Endothelial cell of umbilical vein (primary cell): ENCODE results near the gene SLC33A1. TPM values are rescaled to one million over a fixed set of nuclear protein-coding genes. Genes with fewer than 3 reads are reported as not detected.

ENCODE experiments used
- BruUV-seq: library from RNA; stranded (reverse); fragments of 400-500 nt; replicated peaks from 2 replicates; lab custom pipeline; 2021; lab: Mats Ljungman, UMichigan
- CTCF ChIA-PET: fragments of 300-600, 350-600 bp; sonication (Branson Sonifier 250); formaldehyde crosslinking; loops from one replicate; lab custom pipeline; 2021; ENCODE audit warnings: antibody characterized with exemption, inconsistent platforms; lab: Charles Lee
- POLR2A ChIA-PET: fragments of 300-600, 350-600 bp; sonication (Branson Sonifier 250); formaldehyde crosslinking; loops from one replicate; lab custom pipeline; 2021; ENCODE audit warnings: antibody characterized with exemption, inconsistent platforms; lab: Charles Lee
- DNase-seq: peaks from one replicate; pipeline ENCODE4 v3.0.0-alpha.2; 2011; ENCODE audit warnings: low read depth, low spot score
- FAIRE-seq: peaks from 2 replicates; lab custom pipeline; 2011; peaks lifted over from hg19 to GRCh38; lab: Jason Lieb, UNC
- H2AFZ ChIP-seq: 2 replicates; pipeline ENCODE4 v1.6.0; 2012; ENCODE audit warnings: low read depth, low read length, control low read depth, inconsistent platforms
- H3K27ac ChIP-seq: 2 replicates; pipeline ENCODE4 v1.5.1; 2011; ENCODE audit warnings: low read depth, mild to moderate bottlenecking, control low read depth, low read length, moderate library complexity; ENCODE audit not compliant: insufficient read depth
- H3K27me3 ChIP-seq, 2 experiments: 2 replicates each; pipeline versions ENCODE4 v1.6.0 to v1.6.1; 2011; ENCODE audit warnings: low read length in 2 of 2, mixed read lengths in 1 of 2; ENCODE audit not compliant: control insufficient read depth in 2 of 2, insufficient read depth in 2 of 2
- H3K36me3 ChIP-seq, 2 experiments: 2 replicates in 1 of 2; 3 replicates in 1 of 2; pipeline ENCODE4 v1.5.1; 2011; ENCODE audit warnings: low read length in 2 of 2, mild to moderate bottlenecking in 1 of 2, moderate library complexity in 1 of 2; ENCODE audit not compliant: control insufficient read depth in 2 of 2, insufficient read depth in 2 of 2; ENCODE audit errors: extremely low read depth in 1 of 2
- H3K4me1 ChIP-seq: 3 replicates; pipeline ENCODE4 v1.5.1; 2011; ENCODE audit warnings: mild to moderate bottlenecking, low read length; ENCODE audit not compliant: control insufficient read depth, insufficient read depth; ENCODE audit errors: extremely low read depth
- H3K4me2 ChIP-seq: 2 replicates; pipeline ENCODE4 v1.6.1; 2011; ENCODE audit warnings: low read length, control low read depth, mixed read lengths; ENCODE audit not compliant: insufficient read depth
- H3K4me3 ChIP-seq, 3 experiments: fragments of 200-600 bp in 1 of 3; sonication (generic), shearing (Covaris generic) in 1 of 3; replicated peaks in 1 of 3; 2 replicates each; pipeline ENCODE4 v1.5.1; 2011 to 2016; ENCODE audit warnings: control low read depth in 3 of 3, low read length in 3 of 3, mild to moderate bottlenecking in 2 of 3, inconsistent platforms in 1 of 3, low read depth in 1 of 3, moderate library complexity in 1 of 3; ENCODE audit not compliant: insufficient read depth in 1 of 3
- H3K79me2 ChIP-seq: 2 replicates; pipeline ENCODE4 v1.6.0; 2012; ENCODE audit warnings: low read length, inconsistent platforms; ENCODE audit not compliant: control insufficient read depth, insufficient read depth
- H3K9ac ChIP-seq: replicated peaks from 2 replicates; pipeline ENCODE3; 2011; ENCODE audit warnings: low read length, control low read depth; ENCODE audit not compliant: insufficient read depth; ENCODE audit errors: extremely low read depth
- H3K9me1 ChIP-seq: replicated peaks from 3 replicates; pipeline ENCODE4 v1.6.0; 2011; ENCODE audit warnings: mild to moderate bottlenecking, low read length; ENCODE audit not compliant: control insufficient read depth, insufficient read depth; ENCODE audit errors: extremely low read depth
- H3K9me3 ChIP-seq: replicated peaks from 2 replicates; pipeline ENCODE4 v1.5.1; 2012; ENCODE audit warnings: low read length, inconsistent platforms; ENCODE audit not compliant: control insufficient read depth, insufficient read depth
- H4K20me1 ChIP-seq: replicated peaks from 2 replicates; pipeline ENCODE3; 2011; ENCODE audit warnings: mild to moderate bottlenecking, low read length; ENCODE audit not compliant: control insufficient read depth, insufficient read depth; ENCODE audit errors: extremely low read depth
- CTCF ChIP-seq, 2 donors: IDR thresholded peaks; 1 replicate in 1 of 2; 2 replicates in 1 of 2; pipeline ENCODE4 v1.5.1; 2011; ENCODE audit warnings: low read length in 2 of 2, mild to moderate bottlenecking in 2 of 2, moderate library complexity in 2 of 2, control low read depth in 1 of 2, inconsistent platforms in 1 of 2, low read depth in 1 of 2; ENCODE audit not compliant: insufficient read depth in 1 of 2; ENCODE audit errors: extremely low read depth in 1 of 2
- EZH2 ChIP-seq: IDR thresholded peaks from 2 replicates; pipeline ENCODE4 v1.6.1; 2012; ENCODE audit warnings: borderline replicate concordance, low read depth, mild to moderate bottlenecking, moderate library complexity, low read length, inconsistent platforms; ENCODE audit not compliant: severe bottlenecking
- FOS ChIP-seq: IDR thresholded peaks from 2 replicates; pipeline ENCODE4 v1.6.1; 2011; ENCODE audit warnings: mild to moderate bottlenecking, low read length, moderate library complexity, borderline replicate concordance; ENCODE audit not compliant: insufficient read depth
- GATA2 ChIP-seq: IDR thresholded peaks from 2 replicates; pipeline ENCODE4 v1.7.0; 2011; ENCODE audit warnings: low read depth, mild to moderate bottlenecking, moderate library complexity, mixed read lengths, low read length; ENCODE audit not compliant: insufficient read length, insufficient read depth
- JUN ChIP-seq: IDR thresholded peaks from 2 replicates; pipeline ENCODE4 v1.6.1; 2011; ENCODE audit warnings: borderline replicate concordance, low read depth; ENCODE audit not compliant: insufficient read length, insufficient read depth
- POLR2A ChIP-seq: IDR thresholded peaks from 2 replicates; pipeline ENCODE4 v1.6.1; 2012; ENCODE audit warnings: low read depth, mild to moderate bottlenecking, control low read depth, low read length
- POLR2AphosphoS5 ChIP-seq: IDR thresholded peaks from 2 replicates; pipeline ENCODE4 v1.6.1; 2012; ENCODE audit warnings: low read depth, mild to moderate bottlenecking, control low read depth, low read length, moderate library complexity; ENCODE audit not compliant: insufficient read depth
- dilution Hi-C: fragments of 300-500 bp; cut with MboI; formaldehyde crosslinking; loops from one replicate; pipeline ENCODE4 v1.15.0; 2019; ENCODE audit warnings: low sequenced_read_pairs; ENCODE audit not compliant: extremely low pct_ligation_motif_present
- intact Hi-C: fragments of 100-400 bp; cut with micrococcal nuclease; formaldehyde crosslinking; loops from one replicate; pipeline ENCODE4 v1.10.0; 2022
- polyA plus RNA-seq, 4 experiments: library from polyadenylated mRNA; depleted of rRNA in 3 of 4; stranded (reverse) in 3 of 4; unstranded in 1 of 4; fragments of >200 nt; gene quantifications; 2 replicates each; pipeline versions ENCODE4 v1.2.1 to v1.2.3, GENCODE V29; 2011 to 2012; ENCODE audit warnings: missing spikeins in 1 of 4
- total RNA-seq: library from RNA; stranded (reverse); gene quantifications from 2 replicates; pipeline ENCODE4 v1.2.3, GENCODE V29; 2021

Gene SLC33A1
- total and polyA plus RNA-seq, 2 donors (not counting 3 experiments of a cell fraction or from before 2014, with no cell fraction given), result 28.4 to 30.3 TPM

- no peaks in the 10 kb centered on the region for H3K9me1 ChIP-seq
- no peak overlapping the region for H2AFZ ChIP-seq
- no peaks in the 10 kb centered on the region for H3K36me3 ChIP-seq
- no peak overlapping the region for H3K9ac ChIP-seq
- no peaks in the 10 kb centered on the region for H3K27me3 ChIP-seq
- dilution Hi-C loops (no loop called here), intact Hi-C loops (no loop called here)
- no peaks in the 10 kb centered on the region for H3K4me1 ChIP-seq
- CTCF ChIA-PET, result interaction anchor here (0.7 to 1.4 kb wide), 2 partner anchors 15 to 38 kb away, joined by 3 to 4 read pairs; partner anchors contain the start of gene C3orf33
- POLR2A ChIA-PET, result no interaction called here
- no peak for DNase-seq
- no peak overlapping the region for H3K4me2 ChIP-seq
- no peaks in the 10 kb centered on the region for H4K20me1 ChIP-seq
- no peak overlapping the region for H3K4me3 ChIP-seq
- no TSS peak for BruUV-seq
- H3K79me2 ChIP-seq, result no peaks in the 10 kb centered on the region
- H3K9me3 ChIP-seq, result no peaks in the 10 kb centered on the region
- no peak for FAIRE-seq
- TF ChIP-seq CTCF (IDR thresholded peaks at IDR 0.05; ENCODE audit: extremely low read depth in 1 of 2, insufficient read depth in 1 of 2, low read depth in 1 of 2, low read length in 2 of 2) (no peak), GATA2 (no peak), EZH2 (no peak), POLR2AphosphoS5 (no peak), FOS (no peak), JUN (no peak), POLR2A (no peak)
- H3K27ac ChIP-seq, result no peak overlapping the region
Observed at GRCh38 chr3:155790272-155790925, 63.8 kb downstream of the SLC33A1 start.
